ENCODE results near the gene CD244.
"Not testable (repeated sequence)": the region's sequence is repeated elsewhere in the genome, so short reads cannot be mapped to it uniquely, and the experiment has no call there.

CD244 gene

GRCh38 chr1:160877221-160877620 lies 14.5 kb upstream of the CD244 start:
- DNase-seq: no peak

- DNase-seq: no peak
Observed at GRCh38 chr1:160876311-160876710, 13.6 kb upstream of the CD244 start.

- DNase-seq: not testable (repeated sequence)
Observed at GRCh38 chr1:160875591-160875990, 12.9 kb upstream of the CD244 start.

- DNase-seq: no peak
Observed at GRCh38 chr1:160874935-160875334, 12.2 kb upstream of the CD244 start.

- DNase-seq: no peak
Observed at GRCh38 chr1:160868141-160868540, 5.5 kb upstream of the CD244 start.

- DNase-seq: not testable (repeated sequence)
Observed at GRCh38 chr1:160867651-160868050, 5.0 kb upstream of the CD244 start.

- DNase-seq: no peak
Observed at GRCh38 chr1:160866695-160867260, 4.1 kb upstream of the CD244 start.

GRCh38 chr1:160866001-160866694 lies 3.5 kb upstream of the CD244 start:
- DNase-seq: no peak

- no peak for DNase-seq
Observed at GRCh38 chr1:160865337-160865736, 2.6 kb upstream of the CD244 start.

- no peak for DNase-seq
Observed at GRCh38 chr1:160864173-160864572, 1.5 kb upstream of the CD244 start.

- no peak for DNase-seq
Observed at GRCh38 chr1:160863774-160864131, 1.1 kb upstream of the CD244 start.

GRCh38 chr1:160863061-160863773 lies 530 bp upstream of the CD244 start:
- no peak for DNase-seq

- DNase-seq: no peak
Observed at GRCh38 chr1:160860840-160861505, 1.7 kb downstream of the CD244 start.

- no peak for DNase-seq
Observed at GRCh38 chr1:160859166-160859565, 3.5 kb downstream of the CD244 start.

GRCh38 chr1:160858507-160858906 lies 4.2 kb downstream of the CD244 start:
- DNase-seq: no peak

GRCh38 chr1:160858097-160858496 lies 4.6 kb downstream of the CD244 start:
- no peak for DNase-seq

- DNase-seq: no peak
Observed at GRCh38 chr1:160855181-160855981, 7.3 kb downstream of the CD244 start.

- DNase-seq: no peak
Observed at GRCh38 chr1:160853754-160854153, 8.9 kb downstream of the CD244 start.

- no peak for DNase-seq
Observed at GRCh38 chr1:160853014-160853413, 9.7 kb downstream of the CD244 start.

GRCh38 chr1:160850993-160851392 lies 11.7 kb downstream of the CD244 start:
- no peak for DNase-seq

GRCh38 chr1:160850541-160850940 lies 12.1 kb downstream of the CD244 start:
- no peak for DNase-seq

GRCh38 chr1:160846281-160846680 lies 16.4 kb downstream of the CD244 start:
- no peak for DNase-seq
